Stimulated activated CD4-positive, alpha-beta T cell treated with anti-CD3 and anti-CD28 coated beads, Interleukin-15, amount 100 ng/mL, for 24 hours (primary cell): ENCODE data around the gene PDE6H.
A peak's percentile ranks its signal among the peaks of the same experiment; 100 is the strongest.

Experiments used
- DNase-seq: peaks from one replicate; pipeline ENCODE4 v3.0.0-alpha.2; 2020

PDE6H gene

DNA sequence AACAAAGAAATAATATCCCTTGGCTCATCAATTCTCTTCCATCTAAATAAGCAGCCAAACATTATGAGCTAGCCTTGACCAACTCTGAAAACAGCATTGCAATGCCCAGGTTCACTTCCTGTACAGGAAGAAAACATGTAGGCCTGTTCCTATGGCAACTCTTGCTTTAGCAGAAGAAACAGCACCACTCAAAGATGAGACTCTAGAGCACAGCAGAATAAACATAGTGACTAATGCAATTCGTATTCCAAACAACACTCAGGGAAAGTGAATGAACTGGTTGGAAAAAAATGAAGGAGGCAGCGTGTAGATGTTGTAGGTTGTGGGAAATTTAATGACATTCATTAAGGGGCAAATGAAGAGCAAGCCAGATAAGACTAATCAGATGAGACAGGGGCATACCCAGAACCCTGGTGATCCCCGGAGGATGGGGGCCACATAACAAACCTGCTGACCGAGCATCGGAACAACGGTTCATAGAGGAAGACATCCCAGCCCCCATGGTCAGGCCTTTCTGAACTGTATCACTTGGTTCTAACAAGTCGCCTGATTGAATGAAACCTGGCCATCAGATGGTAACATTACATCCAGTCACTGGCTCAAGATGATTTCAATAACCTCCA, 20.4 kb upstream of the PDE6H start:
- peak; percentile 42 for DNase-seq

DNA sequence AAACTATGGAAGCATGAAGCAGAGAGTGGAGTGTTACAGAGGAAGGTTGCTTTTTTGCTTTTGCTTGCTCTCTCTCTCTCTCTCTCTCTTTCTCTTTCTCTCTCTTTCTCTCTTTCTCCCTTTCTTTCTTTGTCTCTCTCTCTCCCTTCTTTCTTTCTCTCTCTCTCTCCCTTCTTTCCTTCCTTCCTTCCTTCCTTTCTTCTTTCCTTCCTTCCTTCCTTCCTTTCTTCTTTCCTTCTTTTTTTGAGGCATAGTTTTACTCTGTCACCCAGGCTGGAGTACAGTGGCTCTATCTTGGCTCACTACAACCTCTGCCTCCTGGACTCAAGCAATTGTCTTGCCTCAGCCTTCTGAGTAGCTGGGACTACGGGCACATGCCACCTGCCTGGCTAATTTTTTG, 19.1 kb upstream of the PDE6H start:
- no peak for DNase-seq

GRCh38 chr12:14954269-14954668, 18.6 kb upstream of the PDE6H start:
- DNase-seq: no peak

DNA sequence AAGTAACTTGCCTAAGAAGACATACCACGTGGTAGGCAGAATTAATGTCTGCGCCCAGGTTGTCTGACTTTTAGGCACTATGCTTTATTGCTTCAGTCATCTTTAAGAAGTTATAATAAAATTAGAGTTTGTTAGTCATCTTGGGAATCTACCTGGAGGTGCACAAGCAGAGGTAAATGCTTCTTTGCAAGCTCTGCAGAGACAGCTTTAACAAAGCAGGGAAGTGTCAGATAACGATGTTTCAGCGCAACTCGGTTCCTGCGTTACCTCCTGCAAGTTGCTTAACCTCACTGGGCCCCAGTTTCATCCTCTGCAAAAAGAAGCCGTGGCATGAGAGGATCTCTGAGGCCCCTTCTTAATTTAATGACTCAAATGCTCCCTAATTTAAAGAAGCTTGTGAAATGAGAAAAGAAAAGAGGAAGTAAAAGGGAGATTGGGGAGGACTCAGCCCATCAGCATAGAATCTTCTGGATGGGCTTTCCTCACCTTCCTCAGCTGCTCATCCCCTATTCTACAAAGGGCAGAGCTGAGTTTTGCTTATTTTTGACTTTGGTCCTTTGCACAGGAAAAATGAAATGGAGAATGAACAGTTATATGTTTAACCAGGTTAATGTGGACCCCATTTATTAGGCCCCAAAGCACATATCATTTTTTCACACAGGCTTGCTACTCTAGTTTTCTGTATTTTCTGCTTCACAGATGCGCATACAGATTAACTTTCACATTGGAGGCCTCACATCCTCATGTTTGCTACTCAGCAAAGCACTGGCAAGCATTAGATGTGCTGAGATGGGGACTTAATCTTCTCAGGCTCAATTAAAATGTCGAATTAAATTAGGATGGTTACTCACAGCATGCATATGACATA, 16.6 kb upstream of the PDE6H start:
- peak; percentile 64 for DNase-seq

- DNase-seq: no peak
These were observed 15.9 kb upstream of the PDE6H start for GRCh38 chr12:14956905-14957304.

DNA sequence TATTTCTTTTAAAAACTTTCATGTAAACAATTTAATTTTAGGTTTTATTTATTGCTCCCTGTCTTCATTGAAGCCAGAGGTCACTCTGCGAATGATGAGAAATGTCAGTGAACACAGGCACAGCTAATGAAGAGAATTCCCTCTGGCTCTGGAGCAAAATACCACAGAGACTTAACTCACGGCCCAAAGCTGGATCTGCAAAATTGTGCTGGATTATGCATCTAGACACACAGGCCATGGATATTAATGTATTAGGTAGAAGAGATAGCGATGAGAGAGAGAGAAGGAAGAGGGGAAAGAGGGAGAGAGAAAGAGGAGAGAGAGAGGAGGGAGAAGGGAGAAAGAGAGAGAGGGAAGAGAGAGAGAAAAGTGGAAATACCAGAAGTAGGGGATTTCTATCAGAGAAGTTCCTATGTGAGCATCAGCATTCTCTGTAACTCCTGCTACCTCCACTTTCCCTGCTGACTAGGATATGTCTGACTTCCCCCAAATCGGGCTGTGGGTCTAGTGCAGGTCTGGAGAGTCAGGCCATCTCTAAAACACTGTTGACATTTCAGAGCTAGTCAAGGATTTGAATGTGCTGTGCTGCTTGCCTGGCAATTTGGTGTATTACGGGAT, 15.2 kb upstream of the PDE6H start:
- DNase-seq: peak; percentile 16

DNA sequence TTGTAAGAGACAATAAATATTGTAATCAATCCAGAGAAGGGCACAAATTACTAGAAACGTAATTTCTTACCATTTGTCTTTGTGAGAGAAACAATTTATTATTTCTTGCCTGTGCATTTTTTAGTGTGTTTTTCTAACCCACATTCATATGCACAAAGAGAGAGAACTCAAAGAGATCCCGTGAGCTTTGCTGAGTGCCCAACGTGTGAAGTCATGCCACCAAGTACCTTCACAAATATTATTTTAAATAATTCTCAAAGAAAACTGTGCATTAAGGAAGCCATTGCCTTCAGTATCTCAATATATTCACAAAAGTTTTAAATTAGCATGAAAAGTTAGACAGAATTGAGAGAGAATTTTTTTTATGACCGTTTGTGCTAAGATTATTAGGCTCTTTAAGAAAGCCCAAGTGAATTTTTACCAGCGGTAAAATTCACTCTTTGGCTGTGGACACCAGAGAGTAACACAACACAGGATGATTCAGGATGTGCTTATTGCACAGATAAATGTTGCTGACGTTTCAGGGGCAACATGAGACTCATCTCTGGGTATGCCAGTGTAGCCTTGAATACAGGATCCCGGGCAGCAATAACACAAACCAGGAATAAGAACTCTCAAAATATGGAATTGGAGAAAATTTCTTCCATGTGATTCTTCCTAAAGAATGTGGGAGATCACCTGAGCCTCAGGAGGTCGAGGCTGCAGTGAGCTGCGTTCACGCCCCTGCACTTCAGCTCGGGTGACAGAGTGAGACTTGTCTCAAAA, 14.3 kb upstream of the PDE6H start:
- DNase-seq: no peak

GRCh38 chr12:14959126-14959440, 13.8 kb upstream of the PDE6H start:
- DNase-seq: peak; percentile 60

- DNase-seq: no peak
These were observed 13.4 kb upstream of the PDE6H start for GRCh38 chr12:14959463-14959862.

DNA sequence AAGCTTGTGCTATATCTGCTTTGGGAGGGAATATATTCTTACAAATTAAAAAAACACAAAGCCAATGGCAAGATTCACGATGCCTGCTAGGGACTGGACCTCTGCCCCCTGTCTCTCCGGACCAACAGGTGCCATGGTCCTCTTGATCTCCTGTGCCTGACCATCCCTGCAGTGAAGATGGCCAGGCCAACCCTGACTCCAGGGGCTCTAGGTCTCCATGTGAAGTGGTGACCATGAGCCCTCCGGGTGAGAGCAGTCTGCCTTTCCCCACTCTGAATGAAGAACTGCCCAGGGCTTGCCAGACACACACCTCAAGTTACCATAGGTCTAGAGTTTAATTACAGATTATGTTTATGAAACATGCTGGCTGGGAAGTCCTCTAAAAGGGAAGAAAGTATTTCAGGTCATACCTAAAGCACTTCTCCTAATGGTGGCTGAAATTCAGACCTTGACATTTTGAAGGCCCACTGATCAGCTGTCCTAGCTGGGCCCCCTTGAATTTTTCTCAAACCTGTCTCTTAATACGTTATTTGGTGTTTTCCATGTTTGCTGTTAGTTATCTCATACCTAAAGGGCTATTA, 12.8 kb upstream of the PDE6H start:
- no peak for DNase-seq

DNA sequence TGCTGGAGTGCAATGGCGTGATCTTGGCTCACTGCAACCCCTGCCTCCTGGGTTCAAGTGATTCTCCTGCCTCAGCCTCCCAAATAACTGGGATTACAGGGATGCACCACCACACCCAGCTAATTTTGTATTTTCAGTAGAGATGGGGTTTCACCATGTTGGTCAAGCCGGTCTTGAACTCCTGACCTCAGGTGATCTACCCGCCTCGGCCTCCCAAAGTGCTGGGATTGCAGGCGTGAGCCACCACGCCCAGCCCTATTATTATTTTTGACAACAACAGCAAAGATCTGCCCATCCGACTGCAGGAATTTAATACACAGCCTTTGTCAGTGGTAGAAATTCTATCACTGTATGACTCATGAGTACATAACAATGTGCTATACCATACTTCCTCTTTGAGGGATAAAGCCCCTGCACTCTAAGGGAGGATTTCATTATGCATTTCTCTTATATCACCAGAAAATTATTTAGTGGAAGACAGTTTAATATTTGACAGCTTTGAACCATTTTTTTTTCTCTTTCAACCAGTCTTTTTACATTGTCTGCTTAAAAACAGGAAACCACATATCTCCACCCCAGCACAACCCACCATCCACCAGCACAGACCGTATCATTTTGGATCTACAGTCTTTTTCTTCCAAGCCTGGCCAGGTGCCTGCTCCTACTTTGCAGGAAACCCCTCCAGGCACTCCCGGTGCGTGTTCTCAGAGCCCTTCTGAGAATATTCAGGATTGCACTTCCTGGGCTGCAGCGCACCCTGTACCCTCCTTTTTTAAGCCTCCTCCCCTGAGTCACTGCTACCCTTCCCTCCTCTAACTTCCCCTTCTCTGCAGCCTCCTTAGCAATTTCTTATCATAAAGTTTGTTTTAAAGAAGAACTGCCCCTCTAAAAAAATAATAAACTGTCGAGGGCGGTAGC, 12.0 kb upstream of the PDE6H start:
- DNase-seq: peak; percentile 39

DNA sequence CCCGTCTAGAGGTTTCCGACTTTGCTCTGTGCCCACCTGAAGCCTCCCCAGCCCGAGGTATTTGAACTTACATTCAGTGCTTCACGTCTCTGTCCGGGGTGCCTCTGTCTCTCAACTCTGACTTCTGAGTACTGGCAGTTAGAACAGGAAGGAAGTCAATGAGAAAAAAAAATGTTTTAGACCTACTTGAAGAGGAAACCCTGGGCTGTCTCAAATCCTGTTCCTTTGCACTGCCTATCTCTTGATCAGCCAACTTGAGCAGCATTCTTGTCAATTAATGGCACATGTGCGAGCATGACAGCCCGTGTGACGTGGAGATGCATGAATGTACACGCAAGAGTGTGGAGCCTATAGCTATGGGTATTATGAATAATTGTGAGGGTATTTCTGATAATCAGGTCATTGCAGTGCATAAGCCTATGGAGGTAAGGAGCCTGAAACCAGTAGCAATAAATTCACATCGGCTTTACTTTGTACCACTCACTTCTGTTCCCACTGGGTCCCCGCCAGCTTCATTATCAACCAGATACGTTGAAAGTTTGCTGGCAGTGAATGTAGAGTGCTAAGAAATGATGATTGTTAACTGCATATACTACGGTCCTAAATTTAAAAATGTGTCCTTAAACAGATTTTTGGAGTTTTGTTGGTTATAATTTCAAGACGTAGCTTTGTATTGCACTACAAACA, 11.2 kb upstream of the PDE6H start, which contains the start of gene ARHGDIB:
TSS of gene ARHGDIB (minus strand) at position 136 of the 687 bp plus-strand sequence. CDS start 10,889 bp downstream, outside the sequence.
- DNase-seq: peak; percentile 77

DNA sequence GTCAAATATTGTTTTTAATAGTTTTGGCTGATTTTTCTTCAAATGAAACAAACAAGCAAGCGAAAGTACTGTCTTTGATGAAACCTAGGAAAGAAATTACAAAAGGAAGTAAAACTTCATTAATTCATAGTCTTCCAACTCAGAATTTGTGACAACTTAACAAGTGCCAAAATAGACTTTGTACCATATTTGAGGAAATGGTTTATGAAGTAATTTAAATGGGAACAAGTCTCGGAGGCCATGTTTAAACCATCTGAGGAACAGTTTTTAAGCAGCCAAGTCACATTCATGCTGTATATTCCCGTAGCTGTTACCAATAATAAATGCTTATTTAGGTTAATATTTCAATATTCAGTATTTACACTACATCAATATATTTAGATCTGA, 10.7 kb upstream of the PDE6H start:
- no peak for DNase-seq

GRCh38 chr12:14962797-14963196, 10.0 kb upstream of the PDE6H start:
- DNase-seq: no peak

DNA sequence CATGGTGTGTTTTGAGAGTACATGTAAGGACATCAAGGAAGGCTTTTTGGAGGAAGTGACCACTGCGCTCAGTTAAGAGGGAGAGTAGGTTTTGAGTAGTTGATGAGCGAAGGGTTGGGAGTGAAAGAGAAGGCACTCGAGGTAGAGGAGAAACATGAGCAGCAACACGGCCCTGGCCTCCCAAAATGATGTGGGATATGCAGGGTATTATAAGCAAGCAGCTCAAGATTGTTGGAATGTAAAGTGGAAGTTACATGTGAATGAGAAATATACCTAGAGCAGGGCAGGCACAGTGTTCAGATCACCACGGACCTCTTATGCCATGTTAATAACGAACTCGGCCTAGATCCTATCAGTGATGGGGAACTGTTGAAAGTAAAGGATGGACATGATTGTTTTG, 9.3 kb upstream of the PDE6H start:
- no peak for DNase-seq

DNA sequence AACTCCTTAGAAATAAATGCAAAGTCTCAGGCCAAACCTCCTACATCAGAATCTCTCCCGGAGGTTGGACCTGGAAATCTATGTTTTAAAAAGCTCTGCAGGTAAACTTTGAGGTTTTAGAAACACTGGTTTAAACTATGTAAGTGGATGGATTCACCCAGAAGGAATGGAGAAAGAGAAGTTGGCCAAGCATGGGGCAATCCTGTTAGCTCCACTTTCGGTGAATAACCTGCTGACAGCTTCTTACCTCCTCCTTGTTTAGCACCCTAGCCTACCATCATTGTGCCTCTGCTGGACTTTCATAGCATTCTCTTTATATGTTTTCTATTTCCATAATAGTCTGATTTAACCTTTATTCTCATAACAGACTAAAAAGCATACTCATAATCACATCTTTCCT, 8.4 kb upstream of the PDE6H start:
- DNase-seq: no peak

DNA sequence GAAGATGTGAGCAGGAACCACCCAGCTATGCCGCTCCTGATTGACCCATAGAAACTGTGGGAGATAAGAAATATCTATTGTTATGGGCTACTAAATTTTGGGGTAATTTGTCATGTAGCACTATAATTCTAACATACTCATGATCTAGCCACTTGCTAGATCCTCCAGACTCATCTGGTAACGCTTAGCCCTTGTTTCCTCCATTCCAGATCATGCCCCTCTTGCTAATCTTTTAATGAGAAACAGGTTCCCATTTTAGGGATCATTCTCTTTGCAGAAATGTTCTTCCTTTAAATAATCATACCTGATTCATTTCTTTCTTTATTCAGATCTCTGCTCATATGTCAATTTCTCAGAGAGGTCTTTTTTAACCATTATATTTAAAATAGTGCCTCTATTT, 7.6 kb upstream of the PDE6H start:
- DNase-seq: no peak

GRCh38 chr12:14968478-14968877, 4.4 kb upstream of the PDE6H start:
- no peak for DNase-seq

DNA sequence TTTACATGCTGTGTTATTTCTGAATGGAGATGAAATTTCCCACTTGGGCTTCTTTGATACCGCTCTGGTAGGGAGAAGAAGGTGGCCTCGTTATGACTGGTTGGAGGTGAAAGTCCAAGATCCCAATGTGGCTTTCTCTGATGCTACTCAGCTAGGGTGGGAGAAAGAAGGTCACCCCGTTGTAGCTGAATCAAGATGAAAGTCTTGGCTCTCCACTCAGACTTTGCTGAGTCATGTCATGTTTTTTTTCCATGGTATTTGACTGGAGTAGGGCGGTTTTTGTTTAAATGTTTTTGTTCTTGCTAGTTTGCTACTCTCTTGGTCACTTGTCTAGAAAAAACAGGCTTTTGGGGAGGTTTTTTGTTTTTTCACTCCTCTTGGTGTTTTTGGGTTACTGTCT, 2.4 kb upstream of the PDE6H start:
- no peak for DNase-seq

- no peak for DNase-seq
These were observed 1.8 kb downstream of the PDE6H start for GRCh38 chr12:14974633-14975032.

DNA sequence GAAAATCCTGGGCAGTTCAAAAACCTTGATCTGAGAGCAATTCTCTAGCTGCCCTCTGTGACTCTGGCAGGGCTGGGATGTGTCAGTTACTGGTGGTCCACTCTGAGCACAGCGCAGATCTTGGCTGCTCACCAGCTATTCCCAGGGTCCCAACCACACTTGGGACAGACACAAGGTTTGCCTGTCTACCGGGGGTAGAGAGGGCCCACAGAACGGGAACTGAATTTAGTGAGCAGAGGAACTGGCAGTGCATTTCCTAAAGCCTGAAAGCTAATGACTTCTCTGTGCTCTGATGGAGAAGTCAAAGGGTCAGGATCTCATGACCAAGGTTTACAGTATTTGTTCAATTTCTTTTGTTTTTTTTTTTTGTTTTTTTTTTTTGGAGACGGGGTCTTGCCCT, 2.6 kb downstream of the PDE6H start:
- DNase-seq: no peak
